ENCODE results near the gene BRWD1.
"Not testable (repeated sequence)": the region's sequence is repeated elsewhere in the genome, so short reads cannot be mapped to it uniquely, and the experiment has no call there.

BRWD1 gene

DNA sequence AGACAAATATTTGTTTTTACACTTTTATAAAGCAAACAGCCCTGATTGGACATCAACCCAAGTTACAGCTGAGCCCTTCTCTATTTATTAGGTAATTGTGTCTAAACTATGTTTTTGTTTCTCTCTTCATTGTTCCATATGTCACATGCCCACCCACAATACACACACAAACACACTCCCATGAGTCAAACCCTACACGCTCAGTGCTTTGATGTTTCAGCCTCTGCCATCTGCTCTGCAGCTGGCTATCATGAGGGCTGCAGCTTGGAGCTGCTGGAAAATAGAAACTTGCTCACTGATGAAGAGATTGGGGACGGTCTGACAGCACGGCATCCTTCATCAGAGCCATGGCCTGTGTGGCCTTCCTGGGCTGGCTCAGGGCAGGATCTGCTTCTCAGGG is 171.9 kb downstream of the BRWD1 start:
- Histone ChIP-seq H3F3A (ENCODE audit: insufficient read depth) (no peaks in the 10 kb centered on the region), H3K4me2 (ENCODE audit: low read depth, low read length, poor library complexity, severe bottlenecking) (no peak overlapping the region)

GRCh38 chr21:39137248-39138178 is 175.9 kb downstream of the BRWD1 start:
- Histone ChIP-seq H3K9ac (ENCODE audit: low read length) (no peak overlapping the region), H3K9me2 (replicated peaks; ENCODE audit: insufficient read depth, low read length) (no peaks in the 10 kb centered on the region), H3K4me3 (ENCODE audit: insufficient read depth, low read length, poor library complexity, severe bottlenecking) (no peak overlapping the region), H3K27me3 (ENCODE audit: low read length) (no peaks in the 10 kb centered on the region), H4K20me1 (ENCODE audit: low read depth, low read length) (no peaks in the 10 kb centered on the region), H3K36me3 (ENCODE audit: low read length) (no peaks in the 10 kb centered on the region), H3K4me2 (ENCODE audit: low read depth, low read length, poor library complexity, severe bottlenecking) (no peak overlapping the region), H3F3A (ENCODE audit: insufficient read depth) (no peaks in the 10 kb centered on the region), H2AFZ (ENCODE audit: low read depth, low read length, severe bottlenecking) (no peak overlapping the region), H3K27ac (ENCODE audit: low read depth, low read length) (no peak overlapping the region), H3K9me3 (ENCODE audit: insufficient read depth, low read length) (no peaks in the 10 kb centered on the region), H3K79me2 (ENCODE audit: insufficient read depth, low read length) (no peaks in the 10 kb centered on the region)
- TF ChIP-seq EZH2phosphoT487 (conservative IDR thresholded peaks at IDR 0.05; ENCODE audit: low read length) = no peak
- TF ChIP-seq, protein P1, sequence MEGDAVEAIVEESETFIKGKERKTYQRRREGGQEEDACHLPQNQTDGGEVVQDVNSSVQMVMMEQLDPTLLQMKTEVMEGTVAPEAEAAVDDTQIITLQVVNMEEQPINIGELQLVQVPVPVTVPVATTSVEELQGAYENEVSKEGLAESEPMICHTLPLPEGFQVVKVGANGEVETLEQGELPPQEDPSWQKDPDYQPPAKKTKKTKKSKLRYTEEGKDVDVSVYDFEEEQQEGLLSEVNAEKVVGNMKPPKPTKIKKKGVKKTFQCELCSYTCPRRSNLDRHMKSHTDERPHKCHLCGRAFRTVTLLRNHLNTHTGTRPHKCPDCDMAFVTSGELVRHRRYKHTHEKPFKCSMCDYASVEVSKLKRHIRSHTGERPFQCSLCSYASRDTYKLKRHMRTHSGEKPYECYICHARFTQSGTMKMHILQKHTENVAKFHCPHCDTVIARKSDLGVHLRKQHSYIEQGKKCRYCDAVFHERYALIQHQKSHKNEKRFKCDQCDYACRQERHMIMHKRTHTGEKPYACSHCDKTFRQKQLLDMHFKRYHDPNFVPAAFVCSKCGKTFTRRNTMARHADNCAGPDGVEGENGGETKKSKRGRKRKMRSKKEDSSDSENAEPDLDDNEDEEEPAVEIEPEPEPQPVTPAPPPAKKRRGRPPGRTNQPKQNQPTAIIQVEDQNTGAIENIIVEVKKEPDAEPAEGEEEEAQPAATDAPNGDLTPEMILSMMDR (IDR thresholded peaks at IDR 0.05; ENCODE audit: insufficient read depth, low read length, poor library complexity, severe bottlenecking) = no peak

More for the DNA sequence above, 171.9 kb downstream of the BRWD1 start:
- H3K27me3 ChIP-seq (ENCODE audit: low read length) = no peaks in the 10 kb centered on the region
- no peaks in the 10 kb centered on the region for H3K9me2 ChIP-seq (replicated peaks; ENCODE audit: insufficient read depth, low read length)
- no peak overlapping the region for H3K9ac ChIP-seq (ENCODE audit: low read length)
- no peaks in the 10 kb centered on the region for H4K20me1 ChIP-seq (ENCODE audit: low read depth, low read length)
- H3K27ac ChIP-seq (ENCODE audit: low read depth, low read length) = no peak overlapping the region
- peaks cover 5% of the 10 kb centered on the region; the same call in 1 of the 2 replicates for H3K9me3 ChIP-seq (ENCODE audit: insufficient read depth, low read length)
- no peak overlapping the region for H2AFZ ChIP-seq (ENCODE audit: low read depth, low read length, severe bottlenecking)
- no peaks in the 10 kb centered on the region for H3K79me2 ChIP-seq (ENCODE audit: insufficient read depth, low read length)
- no peak for TF ChIP-seq EZH2phosphoT487 (conservative IDR thresholded peaks at IDR 0.05; ENCODE audit: low read length)
- TF ChIP-seq, protein P1 (IDR thresholded peaks at IDR 0.05; ENCODE audit: insufficient read depth, low read length, poor library complexity, severe bottlenecking) = no peak
- H3K36me3 ChIP-seq (ENCODE audit: low read length) = no peaks in the 10 kb centered on the region
- H3K4me3 ChIP-seq (ENCODE audit: insufficient read depth, low read length, poor library complexity, severe bottlenecking) = no peak overlapping the region

DNA sequence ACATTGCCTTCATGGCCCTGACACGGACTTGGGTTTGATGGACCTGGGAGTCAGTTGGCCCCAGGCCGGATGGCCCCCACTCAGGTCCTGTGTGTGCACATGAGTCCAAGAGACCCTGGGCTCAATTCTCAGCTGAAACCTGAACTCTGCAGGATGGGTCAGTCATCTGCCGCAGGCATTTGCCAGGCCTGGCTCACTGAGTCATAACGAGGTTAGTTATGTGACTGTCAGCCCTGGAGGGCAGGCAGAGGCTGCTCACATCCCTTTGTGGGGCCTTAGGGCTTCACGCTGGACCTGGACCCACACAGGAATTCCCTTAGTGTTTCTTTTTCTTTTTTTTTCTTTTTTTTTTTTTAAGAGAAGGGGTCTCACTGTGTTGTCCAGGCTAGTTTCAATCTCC is 176.7 kb downstream of the BRWD1 start:
- no peaks in the 10 kb centered on the region for H3F3A ChIP-seq (ENCODE audit: insufficient read depth)
- H3K79me2 ChIP-seq (ENCODE audit: insufficient read depth, low read length) = no peaks in the 10 kb centered on the region
- H4K20me1 ChIP-seq (ENCODE audit: low read depth, low read length) = no peaks in the 10 kb centered on the region
- no peaks in the 10 kb centered on the region for H3K9me2 ChIP-seq (replicated peaks; ENCODE audit: insufficient read depth, low read length)
- no peaks in the 10 kb centered on the region for H3K27me3 ChIP-seq (ENCODE audit: low read length)
- no peak overlapping the region for H2AFZ ChIP-seq (ENCODE audit: low read depth, low read length, severe bottlenecking)
- H3K9me3 ChIP-seq (ENCODE audit: insufficient read depth, low read length) = no peaks in the 10 kb centered on the region
- H3K4me3 ChIP-seq (ENCODE audit: insufficient read depth, low read length, poor library complexity, severe bottlenecking) = no peak overlapping the region
- TF ChIP-seq EZH2phosphoT487 (conservative IDR thresholded peaks at IDR 0.05; ENCODE audit: low read length) = no peak
- TF ChIP-seq, protein P1 (IDR thresholded peaks at IDR 0.05; ENCODE audit: insufficient read depth, low read length, poor library complexity, severe bottlenecking) = no peak
- no peak overlapping the region for H3K27ac ChIP-seq (ENCODE audit: low read depth, low read length)
- H3K36me3 ChIP-seq (ENCODE audit: low read length) = no peaks in the 10 kb centered on the region
- H3K9ac ChIP-seq (ENCODE audit: low read length) = no peak overlapping the region
- H3K4me2 ChIP-seq (ENCODE audit: low read depth, low read length, poor library complexity, severe bottlenecking) = no peak overlapping the region

- H3K27ac ChIP-seq (ENCODE audit: low read depth, low read length); H3K9ac ChIP-seq (ENCODE audit: low read length); H4K20me1 ChIP-seq (ENCODE audit: low read depth, low read length); H3K4me3 ChIP-seq (ENCODE audit: insufficient read depth, low read length, poor library complexity, severe bottlenecking); H3K36me3 ChIP-seq (ENCODE audit: low read length); H3K4me2 ChIP-seq (ENCODE audit: low read depth, low read length, poor library complexity, severe bottlenecking); H3F3A ChIP-seq (ENCODE audit: insufficient read depth); H2AFZ ChIP-seq (ENCODE audit: low read depth, low read length, severe bottlenecking); H3K9me2 ChIP-seq (replicated peaks; ENCODE audit: insufficient read depth, low read length); H3K27me3 ChIP-seq (ENCODE audit: low read length); H3K9me3 ChIP-seq (ENCODE audit: insufficient read depth, low read length); H3K79me2 ChIP-seq (ENCODE audit: insufficient read depth, low read length): not testable (repeated sequence)
These were observed 177.3 kb downstream of the BRWD1 start for GRCh38 chr21:39136138-39136537.
